ENCODE measurements around the gene PLXNA4. TPM values are rescaled to one million over a fixed set of nuclear protein-coding genes. Genes with fewer than 3 reads are reported as not detected.

The PLXNA4 gene
- total and polyA plus RNA-seq, 4 donors, result 0.63 to 4.6 (median 2.1) TPM

DNA sequence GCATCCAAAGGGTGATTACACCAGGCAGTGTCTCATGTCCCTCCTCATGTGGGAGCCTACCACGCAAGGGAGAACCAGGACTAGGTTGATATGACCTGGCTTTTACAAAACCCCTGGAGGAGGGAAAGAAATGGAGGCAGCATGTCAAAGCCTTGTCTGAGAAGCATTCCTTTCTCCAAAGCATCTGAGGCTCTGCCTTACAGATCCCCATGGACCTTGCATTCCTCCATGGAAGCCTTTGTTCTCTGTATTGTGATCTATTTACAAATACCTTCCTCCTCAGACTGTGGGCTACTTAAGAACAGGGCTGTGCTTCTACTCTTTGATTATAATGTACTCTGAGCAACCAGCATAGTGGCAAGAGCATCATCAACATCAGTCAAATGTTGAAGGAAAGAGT is 197.0 kb downstream of the PLXNA4 start:
- Histone ChIP-seq H3K36me3 (ENCODE audit: control insufficient read depth in 4 of 4, insufficient read depth in 4 of 4, low read length in 4 of 4) (no peaks in the 10 kb centered on the region), H3K27me3 (ENCODE audit: control insufficient read depth in 3 of 3, insufficient read depth in 3 of 3, low read length in 2 of 3) (peaks cover 0 to 3% (median 0%) of the 10 kb centered on the region in 3 donors), H3K9ac (ENCODE audit: insufficient read depth in 1 of 2, low read length in 2 of 2) (no peak overlapping the region), H3K9me3 (ENCODE audit: control insufficient read depth in 4 of 4, insufficient read depth in 3 of 4, low read length in 3 of 4) (no peaks in the 10 kb centered on the region), H3K4me1 (ENCODE audit: control insufficient read depth in 5 of 5, insufficient read depth in 5 of 5, low read length in 5 of 5) (peaks cover 3 to 37% (median 19%) of the 10 kb centered on the region in 5 donors), H3K4me3 (no peak overlapping the region), H3K27ac (ENCODE audit: low read depth in 1 of 2, low read length in 1 of 2) (no peak overlapping the region)
- TF ChIP-seq, protein P1, sequence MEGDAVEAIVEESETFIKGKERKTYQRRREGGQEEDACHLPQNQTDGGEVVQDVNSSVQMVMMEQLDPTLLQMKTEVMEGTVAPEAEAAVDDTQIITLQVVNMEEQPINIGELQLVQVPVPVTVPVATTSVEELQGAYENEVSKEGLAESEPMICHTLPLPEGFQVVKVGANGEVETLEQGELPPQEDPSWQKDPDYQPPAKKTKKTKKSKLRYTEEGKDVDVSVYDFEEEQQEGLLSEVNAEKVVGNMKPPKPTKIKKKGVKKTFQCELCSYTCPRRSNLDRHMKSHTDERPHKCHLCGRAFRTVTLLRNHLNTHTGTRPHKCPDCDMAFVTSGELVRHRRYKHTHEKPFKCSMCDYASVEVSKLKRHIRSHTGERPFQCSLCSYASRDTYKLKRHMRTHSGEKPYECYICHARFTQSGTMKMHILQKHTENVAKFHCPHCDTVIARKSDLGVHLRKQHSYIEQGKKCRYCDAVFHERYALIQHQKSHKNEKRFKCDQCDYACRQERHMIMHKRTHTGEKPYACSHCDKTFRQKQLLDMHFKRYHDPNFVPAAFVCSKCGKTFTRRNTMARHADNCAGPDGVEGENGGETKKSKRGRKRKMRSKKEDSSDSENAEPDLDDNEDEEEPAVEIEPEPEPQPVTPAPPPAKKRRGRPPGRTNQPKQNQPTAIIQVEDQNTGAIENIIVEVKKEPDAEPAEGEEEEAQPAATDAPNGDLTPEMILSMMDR (IDR thresholded peaks at IDR 0.05; ENCODE audit: control extremely low read depth, extremely low read depth), result no peak
- DNase-seq (no peak), ATAC-seq (ENCODE audit: insufficient read depth, low FRiP score) (no peak)
- WGBS, 2 donors, result 90 to 94% methylated on average over 1 of the region's 1 CpG

DNA sequence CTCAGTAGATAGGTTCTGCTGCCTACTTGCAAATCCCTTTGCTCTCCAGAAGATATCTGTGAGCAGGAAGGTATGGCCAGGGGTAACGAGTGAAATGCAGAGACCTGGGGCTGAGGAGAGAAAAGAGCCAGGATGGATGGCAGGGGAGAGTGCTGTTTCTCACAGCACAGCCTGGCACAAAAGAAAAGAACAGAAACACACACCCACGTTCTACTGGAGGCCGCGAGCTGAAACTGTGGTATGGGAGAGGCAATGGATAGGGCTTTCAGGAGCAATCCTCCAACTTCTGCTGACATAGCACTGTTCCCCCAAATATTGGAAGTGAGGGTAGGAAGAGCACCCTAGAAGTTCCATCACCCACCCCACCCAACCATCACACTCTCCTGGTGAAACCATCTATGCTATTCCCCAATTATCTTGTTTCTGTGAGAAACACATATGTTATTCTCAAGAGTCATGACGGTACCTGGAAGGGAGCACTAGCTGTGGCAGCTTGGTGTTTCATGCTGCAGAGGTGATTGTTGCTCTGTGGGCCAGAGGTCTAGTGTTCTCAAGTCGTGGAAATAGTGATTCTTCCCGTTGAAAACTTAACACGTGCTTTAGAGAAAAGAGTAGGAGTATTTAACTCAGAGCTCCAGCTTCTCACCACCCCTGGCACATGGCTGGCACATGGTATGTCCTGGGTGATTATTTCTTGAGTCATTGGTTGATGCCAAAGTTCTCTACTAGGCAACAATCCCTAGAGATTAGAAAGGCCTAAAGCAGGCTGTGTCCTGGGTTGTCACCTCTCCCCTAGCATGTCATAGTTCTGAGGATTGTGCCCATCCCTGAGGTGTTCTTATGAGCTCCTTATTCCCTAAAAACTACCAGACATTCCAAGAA is 198.3 kb downstream of the PLXNA4 start:
- Histone ChIP-seq H3K9me3 (ENCODE audit: control insufficient read depth in 4 of 4, insufficient read depth in 3 of 4, low read length in 3 of 4) (peaks cover 0 to 3% (median 0%) of the 10 kb centered on the region in 4 donors), H3K27ac (ENCODE audit: low read depth in 1 of 2, low read length in 1 of 2) (no peak overlapping the region), H3K36me3 (ENCODE audit: control insufficient read depth in 4 of 4, insufficient read depth in 4 of 4, low read length in 4 of 4) (no peaks in the 10 kb centered on the region), H3K27me3 (ENCODE audit: control insufficient read depth in 3 of 3, insufficient read depth in 3 of 3, low read length in 2 of 3) (no peaks in the 10 kb centered on the region), H3K4me1 (ENCODE audit: control insufficient read depth in 5 of 5, insufficient read depth in 5 of 5, low read length in 5 of 5) (peaks cover 3 to 37% (median 19%) of the 10 kb centered on the region in 5 donors), H3K9ac (ENCODE audit: insufficient read depth in 1 of 2, low read length in 2 of 2) (no peak overlapping the region), H3K4me3 (no peak overlapping the region)
- TF ChIP-seq, protein P1 (IDR thresholded peaks at IDR 0.05; ENCODE audit: control extremely low read depth, extremely low read depth), result no peak
- no peak for ATAC-seq (ENCODE audit: insufficient read depth, low FRiP score)
- WGBS, 2 donors, result 84 to 90% methylated on average over 8 of the region's 8 CpGs
- no peak for DNase-seq

DNA sequence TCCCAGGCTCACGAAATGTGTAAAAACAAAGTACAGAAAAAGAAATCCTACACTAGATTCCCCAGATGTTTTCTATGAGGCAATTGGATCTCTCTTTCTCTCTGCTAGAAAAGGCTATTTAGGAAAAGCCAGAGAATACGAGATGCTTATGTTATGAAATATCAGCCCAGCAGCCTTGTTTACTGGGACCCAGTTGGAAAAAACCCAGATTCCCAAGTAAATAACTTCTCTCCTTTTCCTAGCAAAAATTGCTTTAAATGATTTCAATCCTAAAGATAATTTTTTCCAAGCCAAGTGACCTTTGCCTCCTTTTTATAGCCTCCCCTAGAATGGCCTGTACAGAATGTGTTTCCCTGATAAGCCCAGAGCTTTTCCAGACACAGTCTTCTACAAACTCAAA is 199.3 kb downstream of the PLXNA4 start:
- TF ChIP-seq, protein P1 (IDR thresholded peaks at IDR 0.05; ENCODE audit: control extremely low read depth, extremely low read depth), result no peak
- H3K4me3 ChIP-seq, result no peak overlapping the region
- H3K27me3 ChIP-seq (ENCODE audit: control insufficient read depth in 3 of 3, insufficient read depth in 3 of 3, low read length in 2 of 3), result peaks cover 0 to 3% (median 0%) of the 10 kb centered on the region in 3 donors
- H3K9me3 ChIP-seq (ENCODE audit: control insufficient read depth in 4 of 4, insufficient read depth in 3 of 4, low read length in 3 of 4), result peaks cover 0 to 3% (median 0%) of the 10 kb centered on the region in 4 donors
- no peaks in the 10 kb centered on the region for H3K36me3 ChIP-seq (ENCODE audit: control insufficient read depth in 4 of 4, insufficient read depth in 4 of 4, low read length in 4 of 4)
- 71 to 76% methylated on average over 2 of the region's 2 CpGs for WGBS, 2 donors
- peaks cover 0 to 37% (median 18%) of the 10 kb centered on the region in 5 donors for H3K4me1 ChIP-seq (ENCODE audit: control insufficient read depth in 5 of 5, insufficient read depth in 5 of 5, low read length in 5 of 5)
- ATAC-seq (ENCODE audit: insufficient read depth, low FRiP score), result no peak
- H3K9ac ChIP-seq (ENCODE audit: insufficient read depth in 1 of 2, low read length in 2 of 2), result no peak overlapping the region
- peak in 2 of 3 donors; percentile 59 to 78 for DNase-seq
- H3K27ac ChIP-seq (ENCODE audit: low read depth in 1 of 2, low read length in 1 of 2), result no peak overlapping the region
